Panc1 (cell line): ENCODE data around the gene SRBD1. TPM values are rescaled to one million over a fixed set of nuclear protein-coding genes. Genes with fewer than 3 reads are reported as not detected.

Experiments used
- ATAC-seq: fragments of 200-7000 bp; cut with Tn5 transposase; 2 replicates; pipeline ENCODE4 v1.9.1; 2020; ENCODE audit warnings: mild to moderate bottlenecking, moderate library complexity
- BruUV-seq: library from RNA; stranded (reverse); fragments of 400-500 nt; replicated peaks from 2 replicates; lab custom pipeline; 2021; lab: Mats Ljungman, UMichigan
- CTCF ChIA-PET: fragments of 300-600 bp; sonication (Branson Sonifier 250); formaldehyde crosslinking; loops from one replicate; lab custom pipeline; 2022; ENCODE audit warnings: antibody characterized with exemption; lab: Charles Lee
- POLR2A ChIA-PET: fragments of 300-600 bp; sonication (Branson Sonifier 250); formaldehyde crosslinking; loops from one replicate; lab custom pipeline; 2022; ENCODE audit warnings: antibody characterized with exemption; lab: Charles Lee
- DNase-seq: peaks from one replicate; pipeline ENCODE4 v3.0.0-alpha.2; 2010; ENCODE audit warnings: low read depth, low spot score
- H3K27ac ChIP-seq: 2 replicates; pipeline ENCODE4 v1.5.1; 2011; ENCODE audit warnings: mild to moderate bottlenecking, low read length, inconsistent platforms
- H3K27me3 ChIP-seq: fragments of 200-500 bp; sonication (Bioruptor generic); 2 replicates; pipeline ENCODE4 v1.6.0; 2014; ENCODE audit warnings: low read length, inconsistent platforms; ENCODE audit not compliant: control insufficient read depth, insufficient read depth
- H3K36me3 ChIP-seq: fragments of 200-500 bp; sonication (Bioruptor generic); 2 replicates; pipeline ENCODE4 v1.5.1; 2014; ENCODE audit warnings: inconsistent platforms, mild to moderate bottlenecking, low read length, moderate library complexity; ENCODE audit not compliant: control insufficient read depth, insufficient read depth
- H3K4me1 ChIP-seq: 2 replicates; pipeline ENCODE4 v1.5.1; 2011; ENCODE audit warnings: inconsistent platforms, mild to moderate bottlenecking, low read length, moderate library complexity; ENCODE audit not compliant: control insufficient read depth, insufficient read depth
- H3K4me3 ChIP-seq, 2 experiments: 2 replicates each; pipeline ENCODE4 v1.5.1; 2011 to 2012; ENCODE audit warnings: low read depth in 2 of 2, low read length in 2 of 2, mild to moderate bottlenecking in 2 of 2, inconsistent platforms in 1 of 2, moderate library complexity in 1 of 2
- H3K9me3 ChIP-seq: fragments of 200-500 bp; sonication (Bioruptor generic); 2 replicates; pipeline ENCODE4 v1.5.1; 2014; ENCODE audit warnings: low read depth, mild to moderate bottlenecking, inconsistent platforms, low read length, moderate library complexity; ENCODE audit not compliant: control insufficient read depth, insufficient read depth
- POLR2AphosphoS5 ChIP-seq: IDR thresholded peaks from 2 replicates; pipeline ENCODE4 v1.6.1; 2012; ENCODE audit warnings: mild to moderate bottlenecking, low read depth, low read length, moderate library complexity
- SIN3A ChIP-seq: IDR thresholded peaks from 2 replicates; pipeline ENCODE4 v1.6.1; 2012; ENCODE audit warnings: low read depth, mild to moderate bottlenecking, low read length, moderate library complexity, borderline replicate concordance; ENCODE audit not compliant: insufficient read depth
- TCF7L2 ChIP-seq: IDR thresholded peaks from 2 replicates; pipeline ENCODE4 v1.6.1; 2011; ENCODE audit warnings: mild to moderate bottlenecking, low read depth, low read length, inconsistent platforms
- in situ Hi-C: cut with HindIII; loops from 2 replicates; pipeline ENCODE4 v1.10.0; 2016; ENCODE audit warnings: low sequenced_read_pairs, low pct_unique_long_range_greater_than_20kb
- intact Hi-C: fragments of 100-400 bp; cut with micrococcal nuclease; formaldehyde crosslinking; loops from one replicate; pipeline ENCODE4 v1.10.0; 2022; ENCODE audit not compliant: unreplicated experiment
- total RNA-seq: library from RNA; stranded (reverse); gene quantifications from one replicate; pipeline ENCODE4 v1.2.1, GENCODE V29; 2021; ENCODE audit not compliant: unreplicated experiment
- TF ChIP-seq, protein P1 (sequence below): fragments of 450-650 bp; IDR thresholded peaks from 2 replicates; pipeline ENCODE4 v1.5.1; 2017; ENCODE audit warnings: mild to moderate bottlenecking
- TF ChIP-seq, protein P2 (sequence below), 2 experiments: IDR thresholded peaks; 2 replicates each; pipeline ENCODE4 v1.6.1; 2011 to 2012; ENCODE audit warnings: low read depth in 2 of 2, control low read depth in 1 of 2, low read length in 1 of 2, mild to moderate bottlenecking in 1 of 2, moderate library complexity in 1 of 2; ENCODE audit not compliant: insufficient read depth in 1 of 2

Gene SRBD1
- total RNA-seq, 1 experiment from 2014 or later: 9.7 TPM

DNA sequence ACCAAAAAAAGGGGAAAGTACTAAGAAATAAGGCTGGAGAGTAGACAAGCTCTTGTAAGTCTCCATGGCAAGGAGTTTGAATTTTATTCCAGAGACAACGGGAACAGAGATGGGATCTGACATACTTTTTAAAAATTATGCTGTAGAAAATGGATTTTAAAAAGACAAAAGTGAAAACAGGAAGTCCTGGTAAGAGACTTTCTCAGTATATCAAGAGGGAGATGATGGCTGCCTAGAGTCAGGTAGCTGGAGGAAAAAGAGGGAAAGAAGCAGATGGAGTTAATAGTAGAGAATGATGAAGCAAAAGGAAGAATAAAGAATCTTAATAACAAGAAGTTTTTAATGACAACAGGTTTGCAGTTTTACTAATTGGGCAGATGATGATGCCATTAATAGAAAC is 168.1 kb downstream of the SRBD1 start:
- ChIA-PET CTCF (interaction anchor here (0.6 kb wide), 1 partner anchor 458 kb away, joined by 3 read pairs; no protein-coding TSS in a partner anchor), POLR2A (no interaction called here)
- in situ Hi-C loops (no loop called here), intact Hi-C loops (no loop called here)
- H3K4me1 ChIP-seq: no peaks in the 10 kb centered on the region
- ATAC-seq (no peak), DNase-seq (no peak)
- no peaks in the 10 kb centered on the region for H3K36me3 ChIP-seq
- no TSS peak for BruUV-seq
- H3K27ac ChIP-seq: no peak overlapping the region
- TF ChIP-seq TCF7L2 (no peak), POLR2AphosphoS5 (no peak), SIN3A (no peak)
- TF ChIP-seq, protein P1, sequence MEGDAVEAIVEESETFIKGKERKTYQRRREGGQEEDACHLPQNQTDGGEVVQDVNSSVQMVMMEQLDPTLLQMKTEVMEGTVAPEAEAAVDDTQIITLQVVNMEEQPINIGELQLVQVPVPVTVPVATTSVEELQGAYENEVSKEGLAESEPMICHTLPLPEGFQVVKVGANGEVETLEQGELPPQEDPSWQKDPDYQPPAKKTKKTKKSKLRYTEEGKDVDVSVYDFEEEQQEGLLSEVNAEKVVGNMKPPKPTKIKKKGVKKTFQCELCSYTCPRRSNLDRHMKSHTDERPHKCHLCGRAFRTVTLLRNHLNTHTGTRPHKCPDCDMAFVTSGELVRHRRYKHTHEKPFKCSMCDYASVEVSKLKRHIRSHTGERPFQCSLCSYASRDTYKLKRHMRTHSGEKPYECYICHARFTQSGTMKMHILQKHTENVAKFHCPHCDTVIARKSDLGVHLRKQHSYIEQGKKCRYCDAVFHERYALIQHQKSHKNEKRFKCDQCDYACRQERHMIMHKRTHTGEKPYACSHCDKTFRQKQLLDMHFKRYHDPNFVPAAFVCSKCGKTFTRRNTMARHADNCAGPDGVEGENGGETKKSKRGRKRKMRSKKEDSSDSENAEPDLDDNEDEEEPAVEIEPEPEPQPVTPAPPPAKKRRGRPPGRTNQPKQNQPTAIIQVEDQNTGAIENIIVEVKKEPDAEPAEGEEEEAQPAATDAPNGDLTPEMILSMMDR: no peak
- TF ChIP-seq, protein P2, sequence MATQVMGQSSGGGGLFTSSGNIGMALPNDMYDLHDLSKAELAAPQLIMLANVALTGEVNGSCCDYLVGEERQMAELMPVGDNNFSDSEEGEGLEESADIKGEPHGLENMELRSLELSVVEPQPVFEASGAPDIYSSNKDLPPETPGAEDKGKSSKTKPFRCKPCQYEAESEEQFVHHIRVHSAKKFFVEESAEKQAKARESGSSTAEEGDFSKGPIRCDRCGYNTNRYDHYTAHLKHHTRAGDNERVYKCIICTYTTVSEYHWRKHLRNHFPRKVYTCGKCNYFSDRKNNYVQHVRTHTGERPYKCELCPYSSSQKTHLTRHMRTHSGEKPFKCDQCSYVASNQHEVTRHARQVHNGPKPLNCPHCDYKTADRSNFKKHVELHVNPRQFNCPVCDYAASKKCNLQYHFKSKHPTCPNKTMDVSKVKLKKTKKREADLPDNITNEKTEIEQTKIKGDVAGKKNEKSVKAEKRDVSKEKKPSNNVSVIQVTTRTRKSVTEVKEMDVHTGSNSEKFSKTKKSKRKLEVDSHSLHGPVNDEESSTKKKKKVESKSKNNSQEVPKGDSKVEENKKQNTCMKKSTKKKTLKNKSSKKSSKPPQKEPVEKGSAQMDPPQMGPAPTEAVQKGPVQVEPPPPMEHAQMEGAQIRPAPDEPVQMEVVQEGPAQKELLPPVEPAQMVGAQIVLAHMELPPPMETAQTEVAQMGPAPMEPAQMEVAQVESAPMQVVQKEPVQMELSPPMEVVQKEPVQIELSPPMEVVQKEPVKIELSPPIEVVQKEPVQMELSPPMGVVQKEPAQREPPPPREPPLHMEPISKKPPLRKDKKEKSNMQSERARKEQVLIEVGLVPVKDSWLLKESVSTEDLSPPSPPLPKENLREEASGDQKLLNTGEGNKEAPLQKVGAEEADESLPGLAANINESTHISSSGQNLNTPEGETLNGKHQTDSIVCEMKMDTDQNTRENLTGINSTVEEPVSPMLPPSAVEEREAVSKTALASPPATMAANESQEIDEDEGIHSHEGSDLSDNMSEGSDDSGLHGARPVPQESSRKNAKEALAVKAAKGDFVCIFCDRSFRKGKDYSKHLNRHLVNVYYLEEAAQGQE (IDR thresholded peaks at IDR 0.05; ENCODE audit: insufficient read depth in 1 of 2, low read depth in 2 of 2, low read length in 1 of 2): no peak
- H3K27me3 ChIP-seq: no peaks in the 10 kb centered on the region
- H3K4me3 ChIP-seq: no peak overlapping the region
- no peaks in the 10 kb centered on the region for H3K9me3 ChIP-seq

DNA sequence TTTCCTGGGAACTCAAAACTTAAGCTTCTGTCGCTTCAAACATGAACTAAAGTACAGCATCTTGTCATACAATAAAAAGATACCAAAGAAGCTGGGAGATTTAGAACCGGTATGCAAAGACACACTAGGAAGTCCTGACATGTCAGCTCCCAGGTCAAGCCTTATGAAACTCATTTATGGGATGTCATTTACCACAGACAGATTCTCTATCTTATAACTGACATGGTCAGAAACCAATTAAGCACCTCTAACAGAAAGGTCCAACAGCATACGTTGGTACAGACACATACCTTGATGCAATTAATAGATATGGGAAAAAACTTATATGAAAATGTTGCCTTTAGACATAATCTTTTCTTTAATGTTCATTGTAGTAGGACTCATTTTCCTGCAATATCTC is 169.0 kb downstream of the SRBD1 start:
- DNase-seq: no peak
- Histone ChIP-seq H3K4me1 (no peaks in the 10 kb centered on the region), H3K9me3 (no peaks in the 10 kb centered on the region), H3K36me3 (no peaks in the 10 kb centered on the region), H3K27me3 (no peaks in the 10 kb centered on the region), H3K27ac (no peak overlapping the region), H3K4me3 (no peak overlapping the region)
- CTCF ChIA-PET: no interaction called here
- no peak for ATAC-seq
- TF ChIP-seq SIN3A (no peak), TCF7L2 (no peak), POLR2AphosphoS5 (no peak)
- TF ChIP-seq, protein P2 (IDR thresholded peaks at IDR 0.05; ENCODE audit: insufficient read depth in 1 of 2, low read depth in 2 of 2, low read length in 1 of 2): no peak
- TF ChIP-seq, protein P1: no peak
- POLR2A ChIA-PET: no interaction called here
- intact Hi-C loops: no loop called here
- in situ Hi-C loops: no loop called here
- no TSS peak for BruUV-seq
